ENCODE data around the gene ADIRF.
"Not testable (repeated sequence)": the region's sequence is repeated elsewhere in the genome, so short reads cannot be mapped to it uniquely, and the experiment has no call there.

Gene ADIRF

DNA sequence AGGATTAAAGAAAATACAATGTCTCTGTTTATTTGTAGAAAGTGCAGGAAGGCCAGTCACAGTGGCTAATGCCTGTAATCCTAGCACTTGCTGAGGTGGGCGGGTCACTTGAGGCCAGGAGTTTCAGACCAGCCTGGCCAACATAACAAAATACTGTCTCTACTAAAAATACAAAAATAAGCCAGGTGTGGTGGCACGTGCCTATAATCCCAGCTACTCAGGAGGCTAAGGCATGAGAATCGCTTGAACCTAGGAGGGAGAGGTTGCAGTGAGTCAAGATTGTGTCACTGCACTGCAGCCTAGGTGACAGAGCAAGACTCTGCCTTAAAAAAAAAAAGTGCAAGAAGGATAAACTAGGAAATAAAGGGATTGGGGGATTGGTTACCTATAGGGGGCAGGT lies 10.2 kb downstream of the ADIRF start:
- not testable (repeated sequence) for H3K36me3 Mint-ChIP-seq; H3K4me3 Mint-ChIP-seq; ATAC-seq; H3K4me1 Mint-ChIP-seq; H3K9me3 Mint-ChIP-seq; H3K27ac Mint-ChIP-seq; DNase-seq (ENCODE audit: low spot score in 2 of 2)

DNA sequence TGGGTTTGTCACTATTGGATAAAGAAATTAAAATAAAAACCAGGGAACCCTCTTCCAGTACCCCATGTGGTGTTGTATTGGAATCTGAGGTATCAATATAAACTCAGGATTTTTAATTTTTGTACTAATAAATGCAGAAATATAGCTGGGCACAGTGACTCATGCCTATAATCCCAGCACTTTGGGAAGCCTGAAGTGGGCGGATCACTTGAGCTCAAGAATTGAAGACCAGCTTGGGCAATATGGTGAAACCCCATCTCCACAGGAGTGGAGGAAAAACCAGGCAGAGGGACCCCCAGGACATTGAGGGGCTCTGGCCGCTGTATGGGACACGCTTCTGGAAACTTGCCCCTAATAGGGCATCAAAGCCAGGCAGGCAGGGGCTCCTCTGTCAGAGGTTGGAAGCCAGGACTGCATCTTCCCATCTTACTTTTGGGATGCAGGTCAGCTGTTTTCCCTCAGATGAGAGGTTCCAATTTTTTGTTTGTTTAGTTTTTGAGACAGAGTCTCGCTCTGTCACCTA lies 11.1 kb downstream of the ADIRF start:
- ATAC-seq (no peak), DNase-seq (ENCODE audit: low spot score in 2 of 2) (no peak)
- no peaks in the 10 kb centered on the region for H3K9me3 Mint-ChIP-seq
- H3K27ac Mint-ChIP-seq: no peak overlapping the region
- no peaks in the 10 kb centered on the region for H3K4me1 Mint-ChIP-seq
- no peak overlapping the region for H3K4me3 Mint-ChIP-seq
- H3K36me3 Mint-ChIP-seq: no peaks in the 10 kb centered on the region

DNA sequence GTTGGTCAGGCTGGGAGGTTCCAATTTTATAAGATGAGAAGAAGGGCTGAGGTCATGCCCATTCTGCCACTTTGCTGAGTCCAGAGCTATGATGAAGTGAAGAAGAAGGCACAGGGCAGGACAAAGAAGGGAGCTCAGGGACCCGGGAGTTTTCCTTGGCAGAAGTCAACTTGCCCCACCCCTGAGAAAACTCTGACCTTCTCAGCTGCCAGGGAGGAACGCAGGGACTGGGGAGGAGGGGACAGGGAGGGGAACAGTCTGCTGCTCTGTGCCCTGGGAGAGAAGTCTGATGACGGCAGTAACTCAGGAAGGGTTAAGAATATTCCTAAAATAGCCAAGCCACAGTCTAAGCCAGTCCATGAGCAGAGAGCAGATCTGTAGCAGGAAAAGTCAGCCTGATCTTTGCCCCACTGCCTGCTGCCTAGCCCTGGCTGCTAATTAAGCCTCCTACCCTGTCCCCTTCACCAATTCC lies 11.7 kb downstream of the ADIRF start:
- Mint-ChIP-seq H3K4me3 (no peak overlapping the region), H3K4me1 (no peaks in the 10 kb centered on the region), H3K9me3 (no peaks in the 10 kb centered on the region), H3K27ac (no peak overlapping the region), H3K36me3 (no peaks in the 10 kb centered on the region)
- no peak for DNase-seq (ENCODE audit: low spot score in 2 of 2)
- no peak for ATAC-seq

DNA sequence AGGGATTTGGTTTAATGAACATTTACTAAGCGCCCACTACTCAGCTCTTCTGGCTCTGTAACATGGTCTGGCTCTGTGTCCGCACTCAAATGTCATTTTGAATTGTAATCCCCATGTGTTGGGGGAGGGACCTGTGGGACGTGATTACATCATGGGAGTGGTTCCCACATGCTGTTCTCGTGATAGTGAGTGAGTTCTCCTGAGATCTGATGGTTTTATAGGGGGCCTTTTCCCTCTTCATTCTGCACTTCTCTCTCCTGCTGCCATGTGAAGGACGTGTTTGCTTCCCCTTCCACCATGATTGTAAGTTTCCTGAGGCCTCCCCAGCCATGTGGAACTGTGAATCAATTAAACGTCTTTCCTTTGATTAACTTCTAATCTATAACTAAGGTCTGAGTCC lies 12.7 kb downstream of the ADIRF start:
- DNase-seq (ENCODE audit: low spot score in 2 of 2); ATAC-seq; H3K36me3 Mint-ChIP-seq; H3K4me1 Mint-ChIP-seq; H3K4me3 Mint-ChIP-seq; H3K27ac Mint-ChIP-seq; H3K9me3 Mint-ChIP-seq: not testable (repeated sequence)

DNA sequence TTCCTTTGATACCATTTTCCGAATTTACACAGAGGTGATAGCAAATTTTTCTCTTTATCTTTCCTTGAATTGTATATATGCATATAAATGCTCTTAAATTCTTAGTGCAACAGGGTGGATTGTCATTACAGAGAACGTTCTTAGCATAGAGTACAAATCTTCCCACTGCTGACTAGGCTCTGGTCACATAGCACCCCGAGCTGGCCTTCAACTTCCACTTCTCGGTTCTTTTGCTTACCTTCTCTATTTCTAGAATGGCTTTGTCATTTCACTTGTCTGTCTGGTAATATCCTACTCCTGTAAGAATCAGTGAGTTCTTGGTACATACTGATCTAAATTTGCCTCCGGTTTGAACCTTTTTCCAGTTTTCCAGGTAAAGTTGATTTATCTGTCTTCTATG lies 13.4 kb downstream of the ADIRF start:
- DNase-seq (ENCODE audit: low spot score in 2 of 2) (no peak), ATAC-seq (no peak)
- Mint-ChIP-seq H3K9me3 (no peaks in the 10 kb centered on the region), H3K27ac (no peak overlapping the region), H3K4me3 (no peak overlapping the region), H3K36me3 (no peaks in the 10 kb centered on the region), H3K4me1 (no peaks in the 10 kb centered on the region)

DNA sequence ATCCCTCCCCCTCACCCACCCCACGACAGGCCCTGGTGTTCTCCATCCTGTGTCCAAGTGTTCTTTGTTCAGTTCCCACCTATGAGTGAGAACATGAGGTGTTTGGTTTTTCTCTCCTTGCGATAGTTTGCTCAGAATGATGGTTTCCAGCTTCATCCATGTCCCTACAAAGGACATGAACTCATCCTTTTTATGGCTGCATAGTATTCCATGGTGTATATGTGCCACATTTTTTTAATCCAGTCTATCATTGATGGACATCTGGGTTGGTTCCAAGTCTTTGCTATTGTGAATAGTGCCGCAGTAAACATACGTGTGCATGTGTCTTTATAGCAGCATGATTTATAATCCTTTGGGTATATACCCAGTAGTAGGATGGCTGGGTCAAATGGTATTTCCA lies 16.2 kb downstream of the ADIRF start:
- not testable (repeated sequence) for ATAC-seq; DNase-seq (ENCODE audit: low spot score in 2 of 2); H3K9me3 Mint-ChIP-seq; H3K4me3 Mint-ChIP-seq; H3K4me1 Mint-ChIP-seq; H3K36me3 Mint-ChIP-seq; H3K27ac Mint-ChIP-seq

DNA sequence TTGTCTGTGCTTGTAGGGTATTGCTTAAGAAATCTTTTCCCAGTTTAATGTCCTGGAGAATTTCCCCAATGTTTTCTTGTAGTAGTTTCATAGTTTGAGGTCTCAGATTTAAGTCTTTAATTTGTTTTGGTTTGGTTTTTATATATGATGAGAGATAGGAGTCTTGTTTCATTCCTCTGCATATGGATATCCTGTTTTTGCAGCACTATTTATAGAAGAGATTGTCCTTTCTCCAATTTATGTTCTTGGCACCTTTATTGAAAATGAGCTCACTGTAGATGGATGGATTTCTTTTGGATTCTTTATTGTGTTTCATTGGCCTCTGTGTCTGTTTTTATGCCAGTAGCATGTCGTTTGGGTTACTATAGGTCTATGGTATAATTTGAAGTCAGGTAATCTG lies 20.2 kb downstream of the ADIRF start:
- DNase-seq (ENCODE audit: low spot score in 2 of 2) (no peak), ATAC-seq (no peak)
- Mint-ChIP-seq H3K27ac (no peak overlapping the region), H3K4me1 (no peaks in the 10 kb centered on the region), H3K9me3 (no peaks in the 10 kb centered on the region), H3K4me3 (no peak overlapping the region), H3K36me3 (no peaks in the 10 kb centered on the region)

DNA sequence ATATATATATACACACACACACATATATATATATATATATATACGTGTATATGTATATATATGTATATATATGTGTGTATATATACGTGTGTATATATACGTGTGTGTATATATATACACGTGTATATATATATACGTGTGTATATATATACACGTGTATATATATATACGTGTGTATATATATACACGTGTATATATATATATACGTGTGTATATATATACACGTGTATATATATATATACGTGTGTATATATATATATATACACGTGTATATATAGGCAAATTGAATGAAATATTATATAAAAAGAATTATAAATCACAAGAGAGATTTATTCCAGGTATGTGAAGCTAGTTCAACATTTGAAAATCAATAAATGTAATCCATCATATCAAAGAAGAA lies 23.1 kb downstream of the ADIRF start:
- H3K9me3 Mint-ChIP-seq; H3K4me1 Mint-ChIP-seq; H3K27ac Mint-ChIP-seq; DNase-seq (ENCODE audit: low spot score in 2 of 2); H3K4me3 Mint-ChIP-seq; ATAC-seq; H3K36me3 Mint-ChIP-seq: not testable (repeated sequence)

DNA sequence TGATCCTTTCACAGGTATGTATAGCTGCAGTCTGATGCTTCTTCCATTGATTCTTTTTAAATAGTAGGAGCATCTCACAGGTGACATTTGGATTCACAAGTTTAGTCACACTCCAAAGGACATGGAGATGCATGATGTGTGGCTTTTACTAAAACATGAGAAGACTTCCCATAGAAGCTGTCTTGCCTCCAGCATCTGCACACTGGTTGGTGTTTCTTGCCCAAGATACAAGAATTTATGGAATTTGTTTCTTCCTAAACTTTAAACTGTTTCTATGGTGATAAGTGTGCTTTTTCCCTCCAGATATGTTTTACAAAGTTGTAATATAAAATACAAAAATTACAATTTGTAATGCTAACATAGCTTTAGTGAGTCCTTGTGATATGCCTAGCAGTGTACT lies 24.2 kb downstream of the ADIRF start:
- Mint-ChIP-seq H3K36me3 (no peaks in the 10 kb centered on the region), H3K4me1 (no peaks in the 10 kb centered on the region), H3K4me3 (no peak overlapping the region), H3K9me3 (no peaks in the 10 kb centered on the region), H3K27ac (no peak overlapping the region)
- ATAC-seq (no peak), DNase-seq (ENCODE audit: low spot score in 2 of 2) (no peak)

DNA sequence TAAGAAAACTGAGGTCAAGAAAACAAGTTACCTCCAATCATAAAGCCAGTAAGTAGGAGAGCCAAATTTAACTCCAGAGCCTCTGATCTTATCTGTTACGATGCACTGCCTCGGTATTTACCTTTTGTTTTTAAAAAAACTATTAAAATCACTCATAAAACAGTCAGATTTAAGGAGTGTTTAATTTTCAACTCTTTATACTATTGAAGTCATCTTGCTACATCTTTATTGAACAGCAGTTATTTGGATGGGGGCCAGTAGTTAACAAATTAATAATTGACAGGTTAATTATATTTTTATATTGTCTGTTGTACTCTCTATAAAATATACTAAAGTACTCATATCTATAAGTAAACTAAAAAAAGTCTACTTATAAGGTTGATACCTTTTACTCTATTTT lies 24.6 kb downstream of the ADIRF start:
- Mint-ChIP-seq H3K4me3 (no peak overlapping the region), H3K4me1 (no peaks in the 10 kb centered on the region), H3K9me3 (no peaks in the 10 kb centered on the region), H3K27ac (no peak overlapping the region), H3K36me3 (no peaks in the 10 kb centered on the region)
- ATAC-seq (no peak), DNase-seq (ENCODE audit: low spot score in 2 of 2) (no peak)

DNA sequence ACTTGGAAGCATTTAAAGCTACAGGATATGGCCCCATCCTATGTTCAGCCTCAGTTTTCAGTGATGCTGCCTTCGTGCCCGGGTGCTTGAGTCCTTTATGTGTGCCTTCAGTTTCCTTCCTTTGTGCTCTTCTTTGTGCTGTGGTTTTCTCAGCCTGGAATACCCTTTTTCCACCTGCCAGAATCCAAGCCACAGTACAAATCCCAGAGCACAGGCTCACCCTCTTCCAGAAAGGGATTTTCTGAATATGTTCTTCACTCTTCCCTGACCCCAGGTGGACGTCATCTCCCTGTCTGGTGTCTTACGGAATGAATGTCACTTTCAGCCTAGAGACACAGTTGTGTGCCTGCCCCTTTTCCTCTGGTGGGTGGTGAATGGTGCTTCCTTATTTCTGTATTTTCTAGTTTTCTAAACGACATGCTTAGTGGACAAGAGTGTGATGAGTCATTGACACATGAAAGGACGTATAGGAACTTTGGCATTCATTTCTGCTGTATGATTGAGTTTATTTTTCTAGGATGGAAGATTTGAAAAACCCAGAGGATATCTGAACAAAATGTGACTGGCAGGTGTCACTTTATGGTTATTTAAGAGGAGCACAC lies 31.6 kb downstream of the ADIRF start:
- not testable (repeated sequence) for H3K4me1 Mint-ChIP-seq; H3K4me3 Mint-ChIP-seq; ATAC-seq; DNase-seq (ENCODE audit: low spot score in 2 of 2); H3K9me3 Mint-ChIP-seq; H3K36me3 Mint-ChIP-seq; H3K27ac Mint-ChIP-seq

DNA sequence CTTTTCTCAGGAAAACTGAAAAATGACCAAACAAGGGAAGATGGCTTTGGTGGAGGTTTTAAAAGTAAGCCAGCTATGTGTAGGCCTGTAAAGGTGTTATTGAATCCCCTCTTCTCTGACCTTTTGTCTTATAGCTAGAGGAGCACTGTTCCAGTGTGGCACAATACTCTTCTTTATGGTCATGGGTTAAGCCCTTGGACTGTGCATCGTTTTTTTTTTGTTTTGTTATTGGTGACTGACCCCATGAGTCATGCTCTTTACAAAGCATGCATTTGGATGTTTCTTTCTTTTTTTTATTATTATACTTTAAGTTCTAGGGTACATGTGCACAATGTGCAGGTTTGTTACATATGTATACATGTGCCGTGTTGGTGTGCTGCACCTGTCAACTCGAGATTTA lies 32.2 kb downstream of the ADIRF start:
- H3K4me3 Mint-ChIP-seq: no peak overlapping the region
- no peak for ATAC-seq
- H3K4me1 Mint-ChIP-seq: no peaks in the 10 kb centered on the region
- H3K27ac Mint-ChIP-seq: no peak overlapping the region
- H3K36me3 Mint-ChIP-seq: no peaks in the 10 kb centered on the region
- no peaks in the 10 kb centered on the region for H3K9me3 Mint-ChIP-seq
- DNase-seq (ENCODE audit: low spot score in 2 of 2): no peak

DNA sequence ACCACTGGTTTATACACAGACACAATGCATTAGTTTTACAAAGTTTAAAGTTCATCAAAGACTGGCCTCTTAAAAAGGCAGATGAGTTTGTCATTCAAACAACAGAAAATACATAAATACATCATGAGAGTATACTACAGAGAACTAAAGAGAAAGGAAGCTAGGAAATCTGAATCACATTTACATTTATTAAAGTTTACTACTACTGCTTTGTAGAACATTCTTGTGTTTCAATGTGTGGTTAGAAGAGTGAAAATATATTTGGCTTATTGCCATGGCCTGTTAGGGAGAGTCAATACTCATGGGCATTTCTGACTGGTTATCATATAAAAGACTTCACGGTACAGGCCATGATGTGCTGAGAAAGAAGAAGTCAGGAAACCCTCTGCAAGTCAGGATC lies 38.8 kb downstream of the ADIRF start:
- H3K27ac Mint-ChIP-seq; H3K4me3 Mint-ChIP-seq; H3K36me3 Mint-ChIP-seq; H3K4me1 Mint-ChIP-seq; DNase-seq (ENCODE audit: low spot score in 2 of 2); H3K9me3 Mint-ChIP-seq; ATAC-seq: not testable (repeated sequence)

DNA sequence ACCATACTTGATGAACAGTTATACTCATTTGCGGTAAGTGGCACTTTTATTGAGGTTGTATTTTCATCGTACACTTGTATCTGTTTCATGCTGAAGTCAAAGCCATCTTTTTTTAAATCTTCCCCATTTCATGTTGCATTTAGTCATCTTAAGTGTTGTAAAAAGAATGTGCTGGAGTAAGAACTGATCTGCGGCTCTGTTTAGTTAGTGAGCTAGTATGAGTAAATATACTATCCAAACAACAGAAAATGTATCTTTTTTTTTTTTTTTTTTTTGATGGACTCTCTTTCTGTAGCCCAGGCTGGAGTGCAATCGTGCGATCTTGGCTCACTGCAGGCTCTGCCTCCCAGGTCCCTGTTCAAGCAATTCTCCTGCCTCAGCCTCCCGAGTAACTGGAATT lies 39.4 kb downstream of the ADIRF start:
- H3K4me1 Mint-ChIP-seq; DNase-seq (ENCODE audit: low spot score in 2 of 2); H3K9me3 Mint-ChIP-seq; H3K27ac Mint-ChIP-seq; ATAC-seq; H3K36me3 Mint-ChIP-seq; H3K4me3 Mint-ChIP-seq: not testable (repeated sequence)

DNA sequence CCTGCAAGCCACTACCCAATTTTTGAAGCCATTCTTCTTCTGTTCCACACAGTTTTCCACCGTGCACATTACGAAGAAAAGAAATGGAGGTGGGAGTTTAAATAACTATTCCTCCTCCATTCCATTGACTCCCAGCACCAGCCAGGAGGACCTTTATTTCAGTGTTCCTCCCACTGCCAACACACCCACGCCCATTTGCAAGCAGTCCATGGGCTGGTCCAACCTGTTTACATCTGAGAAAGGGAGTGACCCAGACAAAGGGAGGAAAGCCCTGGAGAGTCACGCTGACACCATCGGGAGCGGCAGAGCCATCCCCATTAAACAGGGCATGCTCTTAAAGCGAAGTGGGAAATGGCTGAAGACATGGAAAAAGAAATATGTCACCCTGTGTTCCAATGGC lies 40.0 kb downstream of the ADIRF start:
- H3K4me1 Mint-ChIP-seq; DNase-seq (ENCODE audit: low spot score in 2 of 2); H3K4me3 Mint-ChIP-seq; ATAC-seq; H3K36me3 Mint-ChIP-seq; H3K27ac Mint-ChIP-seq; H3K9me3 Mint-ChIP-seq: not testable (repeated sequence)

DNA sequence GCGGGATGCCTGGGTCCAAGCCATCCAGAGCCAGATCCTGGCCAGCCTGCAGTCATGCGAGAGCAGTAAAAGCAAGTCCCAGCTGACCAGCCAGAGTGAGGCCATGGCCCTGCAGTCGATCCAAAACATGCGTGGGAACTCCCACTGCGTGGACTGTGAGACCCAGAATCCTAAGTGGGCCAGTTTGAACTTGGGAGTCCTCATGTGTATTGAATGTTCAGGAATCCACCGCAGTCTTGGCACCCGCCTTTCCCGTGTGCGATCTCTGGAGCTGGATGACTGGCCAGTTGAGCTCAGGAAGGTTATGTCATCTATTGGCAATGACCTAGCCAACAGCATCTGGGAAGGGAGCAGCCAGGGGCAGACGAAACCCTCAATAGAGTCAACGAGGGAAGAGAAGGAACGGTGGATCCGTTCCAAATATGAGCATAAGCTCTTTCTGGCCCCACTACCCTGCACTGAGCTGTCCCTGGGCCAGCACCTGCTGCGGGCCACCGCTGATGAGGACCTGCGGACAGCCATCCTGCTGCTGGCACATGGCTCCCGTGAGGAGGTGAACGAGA lies 40.9 kb downstream of the ADIRF start:
- not testable (repeated sequence) for DNase-seq (ENCODE audit: low spot score in 2 of 2); H3K9me3 Mint-ChIP-seq; ATAC-seq; H3K4me1 Mint-ChIP-seq; H3K4me3 Mint-ChIP-seq; H3K27ac Mint-ChIP-seq; H3K36me3 Mint-ChIP-seq
